Measurements from ENCODE around the gene BACE2. TPM values are rescaled to one million over a fixed set of nuclear protein-coding genes. Genes with fewer than 3 reads are reported as not detected.
A peak's percentile ranks its signal among the peaks of the same experiment; 100 is the strongest.

The BACE2 gene
- polyA plus RNA-seq, 1 experiment = 66.8 TPM

GRCh38 chr21:41162096-41162495, 5.9 kb upstream of the BACE2 start:
- H3K9me3 ChIP-seq (ENCODE audit: control insufficient read depth, insufficient read depth, low read length) = no peaks in the 10 kb centered on the region
- DNase-seq (ENCODE audit: low read depth, low spot score) = no peak
- H3K4me3 ChIP-seq (ENCODE audit: low read depth, low read length) = no peak overlapping the region
- H3K27ac ChIP-seq (ENCODE audit: low read depth, low read length) = no peak overlapping the region
- H3K27me3 ChIP-seq (ENCODE audit: control insufficient read depth, insufficient read depth, low read length) = peaks cover 6% of the 10 kb centered on the region
- POLR2A ChIA-PET = no interaction called here
- TF ChIP-seq, protein P1, sequence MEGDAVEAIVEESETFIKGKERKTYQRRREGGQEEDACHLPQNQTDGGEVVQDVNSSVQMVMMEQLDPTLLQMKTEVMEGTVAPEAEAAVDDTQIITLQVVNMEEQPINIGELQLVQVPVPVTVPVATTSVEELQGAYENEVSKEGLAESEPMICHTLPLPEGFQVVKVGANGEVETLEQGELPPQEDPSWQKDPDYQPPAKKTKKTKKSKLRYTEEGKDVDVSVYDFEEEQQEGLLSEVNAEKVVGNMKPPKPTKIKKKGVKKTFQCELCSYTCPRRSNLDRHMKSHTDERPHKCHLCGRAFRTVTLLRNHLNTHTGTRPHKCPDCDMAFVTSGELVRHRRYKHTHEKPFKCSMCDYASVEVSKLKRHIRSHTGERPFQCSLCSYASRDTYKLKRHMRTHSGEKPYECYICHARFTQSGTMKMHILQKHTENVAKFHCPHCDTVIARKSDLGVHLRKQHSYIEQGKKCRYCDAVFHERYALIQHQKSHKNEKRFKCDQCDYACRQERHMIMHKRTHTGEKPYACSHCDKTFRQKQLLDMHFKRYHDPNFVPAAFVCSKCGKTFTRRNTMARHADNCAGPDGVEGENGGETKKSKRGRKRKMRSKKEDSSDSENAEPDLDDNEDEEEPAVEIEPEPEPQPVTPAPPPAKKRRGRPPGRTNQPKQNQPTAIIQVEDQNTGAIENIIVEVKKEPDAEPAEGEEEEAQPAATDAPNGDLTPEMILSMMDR (IDR thresholded peaks at IDR 0.05; ENCODE audit: low read depth, low read length) = no peak
- CTCF ChIA-PET = no interaction called here

- Histone ChIP-seq H3K9me3 (ENCODE audit: control insufficient read depth, insufficient read depth, low read length) (no peaks in the 10 kb centered on the region), H3K27me3 (ENCODE audit: control insufficient read depth, insufficient read depth, low read length) (peaks cover 6% of the 10 kb centered on the region), H3K27ac (ENCODE audit: low read depth, low read length) (no peak overlapping the region), H3K4me3 (ENCODE audit: low read depth, low read length) (no peak overlapping the region)
- no peak for DNase-seq (ENCODE audit: low read depth, low spot score)
- TF ChIP-seq, protein P1 (IDR thresholded peaks at IDR 0.05; ENCODE audit: low read depth, low read length) = no peak
- ChIA-PET POLR2A (no interaction called here), CTCF (no interaction called here)
Measured at GRCh38 chr21:41163091-41163490, 4.9 kb upstream of the BACE2 start.

GRCh38 chr21:41164052-41164451, 3.9 kb upstream of the BACE2 start:
- peaks cover 6% of the 10 kb centered on the region for H3K27me3 ChIP-seq (ENCODE audit: control insufficient read depth, insufficient read depth, low read length)
- no peak for DNase-seq (ENCODE audit: low read depth, low spot score)
- CTCF ChIA-PET = interaction anchor here (1.3 kb wide), 1 partner anchor 30 kb away, joined by 4 read pairs; no protein-coding TSS in a partner anchor
- H3K27ac ChIP-seq (ENCODE audit: low read depth, low read length) = no peak overlapping the region
- H3K4me3 ChIP-seq (ENCODE audit: low read depth, low read length) = no peak overlapping the region
- POLR2A ChIA-PET = no interaction called here
- TF ChIP-seq, protein P1 (IDR thresholded peaks at IDR 0.05; ENCODE audit: low read depth, low read length) = no peak
- H3K9me3 ChIP-seq (ENCODE audit: control insufficient read depth, insufficient read depth, low read length) = no peaks in the 10 kb centered on the region; the same call in 1 of the 2 replicates

- H3K9me3 ChIP-seq (ENCODE audit: control insufficient read depth, insufficient read depth, low read length) = no peaks in the 10 kb centered on the region; the same call in 1 of the 2 replicates
- H3K4me3 ChIP-seq (ENCODE audit: low read depth, low read length) = no peak overlapping the region
- no peak overlapping the region for H3K27ac ChIP-seq (ENCODE audit: low read depth, low read length)
- ChIA-PET CTCF (interaction anchor here (1.3 to 2.1 kb wide), 2 partner anchors 31 to 118 kb away, joined by 4 to 7 read pairs; no protein-coding TSS in a partner anchor), POLR2A (no interaction called here)
- TF ChIP-seq, protein P1 (IDR thresholded peaks at IDR 0.05; ENCODE audit: low read depth, low read length) = no peak
- H3K27me3 ChIP-seq (ENCODE audit: control insufficient read depth, insufficient read depth, low read length) = peaks cover 4% of the 10 kb centered on the region
- no peak for DNase-seq (ENCODE audit: low read depth, low spot score)
Measured at GRCh38 chr21:41164981-41165655, 2.8 kb upstream of the BACE2 start.

DNA sequence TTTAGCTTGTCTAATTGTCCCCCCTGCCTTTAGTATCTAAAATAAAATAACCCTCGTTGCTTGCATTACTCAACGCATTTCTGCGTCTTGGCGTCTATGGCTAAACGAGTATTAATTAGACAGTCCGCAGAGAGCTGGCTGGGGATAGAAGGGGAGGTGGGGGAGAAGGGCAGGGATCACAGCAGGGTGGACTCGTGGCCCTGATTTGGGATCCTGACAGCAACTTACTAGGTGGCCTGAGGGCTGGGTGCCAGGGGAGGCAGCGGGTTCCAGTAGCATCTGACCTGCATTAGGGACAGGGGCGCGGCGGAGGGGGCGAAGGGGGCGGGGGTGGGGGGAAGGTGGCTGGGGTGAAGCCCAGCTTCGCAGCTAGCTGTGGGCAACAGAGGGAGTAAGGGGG, 1.1 kb upstream of the BACE2 start:
- no peaks in the 10 kb centered on the region; the same call in 1 of the 2 replicates for H3K9me3 ChIP-seq (ENCODE audit: control insufficient read depth, insufficient read depth, low read length)
- DNase-seq (ENCODE audit: low read depth, low spot score) = no peak
- TF ChIP-seq, protein P1 (IDR thresholded peaks at IDR 0.05; ENCODE audit: low read depth, low read length) = no peak
- H3K27me3 ChIP-seq (ENCODE audit: control insufficient read depth, insufficient read depth, low read length) = peaks cover 4% of the 10 kb centered on the region
- H3K27ac ChIP-seq (ENCODE audit: low read depth, low read length) = no peak overlapping the region
- POLR2A ChIA-PET = no interaction called here
- CTCF ChIA-PET = interaction anchor here (0.7 to 2.1 kb wide), 6 partner anchors 9 to 175 kb away, joined by 3 to 7 read pairs (median 3); no protein-coding TSS in a partner anchor
- peak overlapping the region; percentile 72 for H3K4me3 ChIP-seq (ENCODE audit: low read depth, low read length)
